ENCODE data around the gene ATXN10.

Gene ATXN10

DNA sequence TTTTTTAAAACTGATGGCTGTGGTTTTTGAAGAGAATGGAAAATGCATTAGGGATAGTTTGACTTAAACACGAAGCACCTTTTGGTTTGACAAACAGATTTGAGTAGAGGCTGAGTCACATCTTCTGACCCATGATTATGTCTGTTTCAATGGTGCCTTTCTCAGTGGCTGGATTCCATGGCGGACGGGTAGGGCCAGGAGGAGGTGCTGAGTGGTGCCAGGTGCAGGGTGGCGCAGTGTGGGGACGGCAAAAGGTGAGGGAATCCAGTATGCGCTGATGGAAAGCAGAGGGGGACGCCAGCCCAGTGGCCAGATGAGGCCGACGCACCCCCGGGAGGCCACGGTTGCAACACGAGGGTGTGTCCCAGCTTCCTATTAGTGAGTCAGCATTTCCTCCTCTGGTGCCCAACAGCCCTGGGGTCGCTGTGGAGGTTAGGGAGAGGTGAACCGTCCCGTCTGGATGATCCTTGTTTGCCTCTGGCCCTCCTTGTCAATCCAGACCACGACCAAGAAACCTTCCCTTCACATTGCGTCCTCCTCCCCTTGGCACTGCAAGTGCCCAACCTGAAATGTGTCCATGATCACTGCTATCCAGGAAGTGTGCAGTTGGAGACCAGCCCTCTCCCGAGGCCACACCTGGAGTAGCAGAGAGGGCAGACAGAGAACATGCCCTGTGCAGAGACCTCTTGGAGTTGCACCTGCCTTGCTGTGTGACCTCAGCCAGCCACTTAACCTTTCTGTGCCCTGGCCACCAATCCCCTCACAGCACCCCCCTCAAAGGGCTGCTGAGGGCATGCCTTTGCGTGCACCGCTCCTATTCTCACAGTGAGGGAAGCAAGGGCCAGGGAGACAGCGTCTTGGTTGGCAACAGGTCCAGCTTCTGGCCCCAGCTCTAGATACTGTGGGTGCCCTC lies 32.5 kb upstream of the ATXN10 start:
- TF ChIP-seq, protein P1, sequence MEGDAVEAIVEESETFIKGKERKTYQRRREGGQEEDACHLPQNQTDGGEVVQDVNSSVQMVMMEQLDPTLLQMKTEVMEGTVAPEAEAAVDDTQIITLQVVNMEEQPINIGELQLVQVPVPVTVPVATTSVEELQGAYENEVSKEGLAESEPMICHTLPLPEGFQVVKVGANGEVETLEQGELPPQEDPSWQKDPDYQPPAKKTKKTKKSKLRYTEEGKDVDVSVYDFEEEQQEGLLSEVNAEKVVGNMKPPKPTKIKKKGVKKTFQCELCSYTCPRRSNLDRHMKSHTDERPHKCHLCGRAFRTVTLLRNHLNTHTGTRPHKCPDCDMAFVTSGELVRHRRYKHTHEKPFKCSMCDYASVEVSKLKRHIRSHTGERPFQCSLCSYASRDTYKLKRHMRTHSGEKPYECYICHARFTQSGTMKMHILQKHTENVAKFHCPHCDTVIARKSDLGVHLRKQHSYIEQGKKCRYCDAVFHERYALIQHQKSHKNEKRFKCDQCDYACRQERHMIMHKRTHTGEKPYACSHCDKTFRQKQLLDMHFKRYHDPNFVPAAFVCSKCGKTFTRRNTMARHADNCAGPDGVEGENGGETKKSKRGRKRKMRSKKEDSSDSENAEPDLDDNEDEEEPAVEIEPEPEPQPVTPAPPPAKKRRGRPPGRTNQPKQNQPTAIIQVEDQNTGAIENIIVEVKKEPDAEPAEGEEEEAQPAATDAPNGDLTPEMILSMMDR (conservative IDR thresholded peaks at IDR 0.05), result no peak
- no peak for TF ChIP-seq ZFX (IDR thresholded peaks at IDR 0.05)
- H3K27ac ChIP-seq, result no peak overlapping the region

DNA sequence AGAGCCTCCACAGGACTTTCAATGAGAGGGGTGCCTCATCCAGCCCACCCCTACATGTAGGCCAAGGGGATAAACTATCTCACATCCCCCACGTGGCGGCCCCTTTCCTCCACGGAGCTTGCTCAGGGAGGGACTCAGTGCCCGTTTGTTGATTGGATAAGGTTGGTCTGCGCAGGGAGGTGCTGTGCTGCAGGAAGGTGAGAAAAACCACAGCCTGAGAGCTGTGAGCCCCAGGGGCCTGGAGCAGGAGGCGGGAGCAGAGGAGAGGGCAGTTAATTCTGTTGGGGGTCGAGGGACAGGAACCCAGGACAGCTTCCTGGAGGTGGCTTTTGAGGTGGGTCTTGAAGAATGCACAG lies 31.9 kb upstream of the ATXN10 start:
- no peak overlapping the region for H3K27ac ChIP-seq
- TF ChIP-seq, protein P1 (conservative IDR thresholded peaks at IDR 0.05), result no peak
- no peak for TF ChIP-seq ZFX (IDR thresholded peaks at IDR 0.05)

DNA sequence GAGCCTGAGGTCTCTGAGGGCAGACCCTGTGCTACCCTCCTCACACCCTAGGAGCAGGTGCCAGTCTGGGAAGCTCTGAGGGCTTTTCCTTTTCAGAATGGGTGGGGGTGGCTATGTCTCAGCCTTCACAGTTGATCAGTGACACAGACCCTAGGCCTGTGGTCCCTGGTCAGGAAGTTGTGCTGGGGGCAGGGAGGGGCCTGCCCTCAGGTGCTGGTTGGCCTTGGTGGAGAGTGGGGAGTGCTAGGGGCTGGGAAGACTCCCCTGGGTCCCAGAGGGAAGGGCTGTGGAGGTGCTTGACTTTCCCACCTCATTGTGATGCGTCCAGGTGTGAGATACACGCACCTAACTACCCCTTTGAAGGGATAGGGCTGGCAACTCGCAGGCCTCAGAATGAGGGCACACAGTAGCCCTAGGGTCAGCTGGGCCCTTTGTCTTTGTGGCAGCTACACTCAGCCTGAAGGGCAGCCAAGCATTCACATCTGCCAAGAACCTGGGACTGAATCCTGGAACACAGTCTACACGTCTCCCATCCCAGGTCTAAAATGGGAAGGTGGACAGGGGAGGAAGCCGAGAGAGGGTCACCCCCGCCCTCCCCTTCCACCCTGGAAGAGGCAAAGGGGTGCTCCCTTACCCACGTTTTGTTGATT lies 31.2 kb upstream of the ATXN10 start:
- TF ChIP-seq, protein P1 (conservative IDR thresholded peaks at IDR 0.05), result no peak
- TF ChIP-seq ZFX (IDR thresholded peaks at IDR 0.05), result no peak
- no peak overlapping the region for H3K27ac ChIP-seq

DNA sequence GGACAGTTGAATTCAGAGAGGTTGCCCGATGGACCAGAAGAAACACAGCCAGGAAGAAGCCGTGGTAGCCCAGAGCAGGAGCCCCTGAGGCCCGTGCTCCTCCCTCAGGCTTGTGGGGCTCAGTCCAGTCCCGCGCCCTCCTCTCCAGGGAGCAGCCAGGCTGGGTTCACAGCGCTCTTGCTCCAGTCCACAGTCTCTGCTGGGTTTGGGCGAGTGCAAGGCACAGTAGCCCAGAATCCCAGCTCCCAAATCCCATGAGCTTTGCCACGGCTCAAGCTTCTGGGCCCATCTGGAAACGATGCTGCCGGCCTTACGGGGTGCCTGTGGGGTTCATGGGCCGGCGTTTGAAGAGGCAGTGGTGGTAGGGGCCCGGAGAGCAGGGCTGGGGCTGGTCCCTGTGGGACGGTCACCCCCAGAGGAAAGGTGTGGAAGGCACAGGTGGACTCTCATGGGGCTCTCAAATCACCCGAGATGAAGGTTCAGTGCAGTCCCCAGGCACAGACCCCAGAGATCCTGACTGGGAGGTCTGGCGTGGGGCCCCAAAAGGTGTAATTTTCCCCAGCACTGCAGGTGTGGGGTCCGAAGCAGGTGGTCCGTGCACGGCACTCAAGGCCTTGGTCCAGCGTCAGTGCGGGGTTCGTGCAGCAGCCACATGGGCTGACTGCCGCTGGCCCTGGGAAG lies 30.6 kb upstream of the ATXN10 start:
- H3K27ac ChIP-seq, result no peak overlapping the region
- TF ChIP-seq, protein P1 (conservative IDR thresholded peaks at IDR 0.05), result no peak
- TF ChIP-seq ZFX (IDR thresholded peaks at IDR 0.05), result no peak

DNA sequence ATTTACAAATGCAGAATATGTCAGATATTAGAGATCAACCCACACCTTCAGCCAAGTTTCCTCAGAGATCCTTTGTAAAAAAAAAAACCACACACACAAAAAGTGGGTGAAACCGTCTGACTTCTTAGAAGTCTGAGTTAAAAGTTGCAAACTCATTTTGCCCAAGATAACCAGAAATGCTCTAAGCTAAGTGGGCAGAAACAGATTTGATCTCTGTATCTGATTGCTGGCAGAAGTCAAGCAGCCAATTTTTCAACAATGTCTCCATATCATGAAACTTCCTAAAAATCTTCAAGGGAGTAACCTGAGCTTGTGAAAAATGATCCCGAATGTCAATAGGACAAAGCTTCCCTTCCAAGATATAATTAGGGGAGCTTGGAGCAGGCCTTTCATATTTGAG lies 28.6 kb upstream of the ATXN10 start:
- no peak overlapping the region for H3K27ac ChIP-seq
- TF ChIP-seq, protein P1 (conservative IDR thresholded peaks at IDR 0.05), result no peak
- no peak for TF ChIP-seq ZFX (IDR thresholded peaks at IDR 0.05)

DNA sequence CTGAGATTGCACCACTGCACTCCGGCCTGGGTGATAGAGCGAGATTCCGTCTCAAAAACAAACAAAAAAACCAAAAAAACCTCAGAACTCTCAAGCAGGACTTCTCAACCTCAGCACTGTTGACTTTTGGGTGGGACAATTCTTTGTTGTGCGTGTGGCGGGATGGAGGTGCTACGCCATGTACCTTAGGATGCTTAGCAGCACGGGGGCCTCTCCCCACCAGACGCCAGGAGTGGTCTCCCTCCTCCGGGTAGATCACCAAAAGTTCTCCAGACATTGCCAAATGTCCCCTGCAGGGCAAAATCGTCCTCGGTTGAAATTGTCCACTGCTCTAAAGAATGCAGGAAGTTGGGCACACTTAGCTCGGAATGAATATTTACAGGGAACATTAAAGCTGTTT lies 26.9 kb upstream of the ATXN10 start:
- TF ChIP-seq, protein P1 (conservative IDR thresholded peaks at IDR 0.05), result no peak
- no peak for TF ChIP-seq ZFX (IDR thresholded peaks at IDR 0.05)
- no peak overlapping the region for H3K27ac ChIP-seq

DNA sequence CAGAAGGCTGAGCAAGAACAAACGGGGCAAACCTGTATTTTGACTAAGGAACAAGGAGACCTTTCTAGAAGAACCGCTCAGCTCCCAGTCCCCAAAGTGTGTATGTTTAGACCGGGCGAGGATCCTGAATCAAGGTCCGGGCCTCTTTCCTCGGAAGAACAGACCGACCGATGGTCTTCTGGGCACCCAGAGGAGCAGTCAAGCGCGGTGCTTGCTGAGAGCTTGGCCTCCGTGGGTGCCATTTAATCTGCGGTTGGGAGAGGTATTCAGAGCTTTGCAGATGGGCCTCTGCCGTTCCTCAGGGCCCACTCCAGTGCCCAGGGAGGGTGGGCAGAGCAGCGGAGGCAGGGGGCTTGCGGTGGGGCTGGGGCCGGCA lies 26.5 kb upstream of the ATXN10 start:
- TF ChIP-seq, protein P1 (conservative IDR thresholded peaks at IDR 0.05), result no peak
- no peak for TF ChIP-seq ZFX (IDR thresholded peaks at IDR 0.05)
- H3K27ac ChIP-seq, result peak overlapping the region; percentile 10
